A549 (cell line): ENCODE results near the gene CEP164.

Source experiments
- EP300 ChIP-seq, 2 experiments: fragments of >200 bp; sonication (Bioruptor Twin); formaldehyde crosslinking; IDR thresholded peaks; 2 replicates in 1 of 2; 3 replicates in 1 of 2; pipeline ENCODE4 v1.6.1; 2016 to 2017
- HOXB5 ChIP-seq: fragments of 250-450 bp; sonication (Bioruptor Pico); IDR thresholded peaks from 2 replicates; pipeline ENCODE4 v1.5.0; 2020; ENCODE audit warnings: mild to moderate bottlenecking, moderate library complexity
- MAZ ChIP-seq: fragments of 150-350 bp; IDR thresholded peaks from 2 replicates; pipeline ENCODE4 v1.6.1; 2014; ENCODE audit warnings: antibody characterized with exemption, low read depth, low read length, borderline replicate concordance
- NPAS2 ChIP-seq: fragments of 250-450 bp; sonication (Bioruptor Pico); IDR thresholded peaks from 2 replicates; pipeline ENCODE4 v1.8.0; 2022; ENCODE audit warnings: mild to moderate bottlenecking, moderate library complexity, borderline replicate concordance
- POLR2A ChIP-seq: IDR thresholded peaks from 2 replicates; pipeline ENCODE4 v1.6.1; 2012; ENCODE audit warnings: mild to moderate bottlenecking, low read length
- RAD21 ChIP-seq, 2 experiments: fragments of >200 bp in 1 of 2; sonication (Bioruptor Twin) in 1 of 2; formaldehyde crosslinking in 1 of 2; IDR thresholded peaks in 1 of 2; conservative IDR thresholded peaks in 1 of 2; 2 replicates in 1 of 2; 3 replicates in 1 of 2; pipeline ENCODE4 v1.6.1; 2012 to 2018; ENCODE audit warnings: inconsistent platforms in 1 of 2
- SREBF2 ChIP-seq: fragments of 450-650 bp; IDR thresholded peaks from 2 replicates; pipeline ENCODE4 v1.6.1; 2014; ENCODE audit warnings: mild to moderate bottlenecking, moderate library complexity
- ZSCAN20 ChIP-seq: fragments of 250-450 bp; sonication (Bioruptor Pico); IDR thresholded peaks from 2 replicates; pipeline ENCODE4 v1.8.0; 2022; ENCODE audit warnings: mild to moderate bottlenecking, moderate library complexity
- TF ChIP-seq, protein P1 (sequence below): fragments of 150-350 bp; IDR thresholded peaks from 2 replicates; pipeline ENCODE4 v1.6.1; 2014; ENCODE audit warnings: low read depth, mild to moderate bottlenecking, low read length
- TF ChIP-seq, protein P2 (sequence below): fragments of >200 bp; sonication (Bioruptor Twin); formaldehyde crosslinking; IDR thresholded peaks from 3 replicates; pipeline ENCODE4 v1.5.1; 2016
- TF ChIP-seq, protein P3 (sequence below): fragments of 200-600 bp; sonication (generic); IDR thresholded peaks from 2 replicates; pipeline ENCODE4 v1.6.1; 2016; ENCODE audit warnings: antibody characterized with exemption, mild to moderate bottlenecking, moderate library complexity

DNA sequence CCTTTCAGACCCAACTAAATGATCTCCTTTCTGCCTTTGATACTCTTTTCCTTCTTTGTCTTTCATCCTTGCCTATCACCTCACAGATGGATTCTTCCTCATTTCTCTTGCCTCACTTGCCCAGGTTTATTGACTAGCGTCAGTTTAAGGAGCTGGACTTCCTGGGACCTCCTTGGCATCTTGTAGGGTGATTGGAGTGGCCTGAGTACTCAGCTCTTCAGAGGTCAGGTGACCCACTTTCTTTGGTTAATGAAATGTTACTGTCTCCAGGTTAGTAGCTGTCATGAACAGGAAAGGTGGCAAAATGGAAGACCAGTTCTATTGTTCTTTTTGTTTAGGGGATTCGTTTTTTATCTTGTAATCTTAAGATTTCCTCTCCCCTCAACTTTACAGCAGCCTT, 41.1 kb upstream of the CEP164 start:
- TF ChIP-seq, protein P1, sequence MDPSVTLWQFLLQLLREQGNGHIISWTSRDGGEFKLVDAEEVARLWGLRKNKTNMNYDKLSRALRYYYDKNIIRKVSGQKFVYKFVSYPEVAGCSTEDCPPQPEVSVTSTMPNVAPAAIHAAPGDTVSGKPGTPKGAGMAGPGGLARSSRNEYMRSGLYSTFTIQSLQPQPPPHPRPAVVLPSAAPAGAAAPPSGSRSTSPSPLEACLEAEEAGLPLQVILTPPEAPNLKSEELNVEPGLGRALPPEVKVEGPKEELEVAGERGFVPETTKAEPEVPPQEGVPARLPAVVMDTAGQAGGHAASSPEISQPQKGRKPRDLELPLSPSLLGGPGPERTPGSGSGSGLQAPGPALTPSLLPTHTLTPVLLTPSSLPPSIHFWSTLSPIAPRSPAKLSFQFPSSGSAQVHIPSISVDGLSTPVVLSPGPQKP, result no peak
- TF ChIP-seq RAD21 (conservative IDR thresholded peaks at IDR 0.05 in 1 of 2, IDR thresholded peaks at IDR 0.05 in 1 of 2) (no peak), POLR2A (no peak), NPAS2 (no peak), ZSCAN20 (CRISPR knock-in tag) (no peak), SREBF2 (no peak), HOXB5 (no peak), MAZ (no peak), EP300 (IDR thresholded peaks at IDR 0.05) (no peak)
- TF ChIP-seq, protein P2, sequence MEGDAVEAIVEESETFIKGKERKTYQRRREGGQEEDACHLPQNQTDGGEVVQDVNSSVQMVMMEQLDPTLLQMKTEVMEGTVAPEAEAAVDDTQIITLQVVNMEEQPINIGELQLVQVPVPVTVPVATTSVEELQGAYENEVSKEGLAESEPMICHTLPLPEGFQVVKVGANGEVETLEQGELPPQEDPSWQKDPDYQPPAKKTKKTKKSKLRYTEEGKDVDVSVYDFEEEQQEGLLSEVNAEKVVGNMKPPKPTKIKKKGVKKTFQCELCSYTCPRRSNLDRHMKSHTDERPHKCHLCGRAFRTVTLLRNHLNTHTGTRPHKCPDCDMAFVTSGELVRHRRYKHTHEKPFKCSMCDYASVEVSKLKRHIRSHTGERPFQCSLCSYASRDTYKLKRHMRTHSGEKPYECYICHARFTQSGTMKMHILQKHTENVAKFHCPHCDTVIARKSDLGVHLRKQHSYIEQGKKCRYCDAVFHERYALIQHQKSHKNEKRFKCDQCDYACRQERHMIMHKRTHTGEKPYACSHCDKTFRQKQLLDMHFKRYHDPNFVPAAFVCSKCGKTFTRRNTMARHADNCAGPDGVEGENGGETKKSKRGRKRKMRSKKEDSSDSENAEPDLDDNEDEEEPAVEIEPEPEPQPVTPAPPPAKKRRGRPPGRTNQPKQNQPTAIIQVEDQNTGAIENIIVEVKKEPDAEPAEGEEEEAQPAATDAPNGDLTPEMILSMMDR, result no peak
- TF ChIP-seq, protein P3, sequence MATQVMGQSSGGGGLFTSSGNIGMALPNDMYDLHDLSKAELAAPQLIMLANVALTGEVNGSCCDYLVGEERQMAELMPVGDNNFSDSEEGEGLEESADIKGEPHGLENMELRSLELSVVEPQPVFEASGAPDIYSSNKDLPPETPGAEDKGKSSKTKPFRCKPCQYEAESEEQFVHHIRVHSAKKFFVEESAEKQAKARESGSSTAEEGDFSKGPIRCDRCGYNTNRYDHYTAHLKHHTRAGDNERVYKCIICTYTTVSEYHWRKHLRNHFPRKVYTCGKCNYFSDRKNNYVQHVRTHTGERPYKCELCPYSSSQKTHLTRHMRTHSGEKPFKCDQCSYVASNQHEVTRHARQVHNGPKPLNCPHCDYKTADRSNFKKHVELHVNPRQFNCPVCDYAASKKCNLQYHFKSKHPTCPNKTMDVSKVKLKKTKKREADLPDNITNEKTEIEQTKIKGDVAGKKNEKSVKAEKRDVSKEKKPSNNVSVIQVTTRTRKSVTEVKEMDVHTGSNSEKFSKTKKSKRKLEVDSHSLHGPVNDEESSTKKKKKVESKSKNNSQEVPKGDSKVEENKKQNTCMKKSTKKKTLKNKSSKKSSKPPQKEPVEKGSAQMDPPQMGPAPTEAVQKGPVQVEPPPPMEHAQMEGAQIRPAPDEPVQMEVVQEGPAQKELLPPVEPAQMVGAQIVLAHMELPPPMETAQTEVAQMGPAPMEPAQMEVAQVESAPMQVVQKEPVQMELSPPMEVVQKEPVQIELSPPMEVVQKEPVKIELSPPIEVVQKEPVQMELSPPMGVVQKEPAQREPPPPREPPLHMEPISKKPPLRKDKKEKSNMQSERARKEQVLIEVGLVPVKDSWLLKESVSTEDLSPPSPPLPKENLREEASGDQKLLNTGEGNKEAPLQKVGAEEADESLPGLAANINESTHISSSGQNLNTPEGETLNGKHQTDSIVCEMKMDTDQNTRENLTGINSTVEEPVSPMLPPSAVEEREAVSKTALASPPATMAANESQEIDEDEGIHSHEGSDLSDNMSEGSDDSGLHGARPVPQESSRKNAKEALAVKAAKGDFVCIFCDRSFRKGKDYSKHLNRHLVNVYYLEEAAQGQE, result no peak
